Measurements from ENCODE around the gene PIGN.

DNA sequence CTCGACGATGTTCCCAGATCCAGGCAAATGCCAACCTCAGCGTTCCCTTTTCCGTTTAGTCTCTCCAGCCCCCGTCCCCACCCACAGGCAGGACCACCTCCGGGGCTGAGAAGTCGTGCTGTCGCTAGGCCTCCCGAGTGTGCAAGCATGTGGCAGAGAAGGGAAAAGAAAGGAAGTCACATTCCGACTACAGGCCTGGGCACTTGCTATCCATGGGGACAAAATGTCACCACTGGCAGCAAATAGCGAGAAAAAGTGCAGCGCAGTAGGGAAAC, 420 bp downstream of the PIGN start:
- TF ChIP-seq, protein P1, sequence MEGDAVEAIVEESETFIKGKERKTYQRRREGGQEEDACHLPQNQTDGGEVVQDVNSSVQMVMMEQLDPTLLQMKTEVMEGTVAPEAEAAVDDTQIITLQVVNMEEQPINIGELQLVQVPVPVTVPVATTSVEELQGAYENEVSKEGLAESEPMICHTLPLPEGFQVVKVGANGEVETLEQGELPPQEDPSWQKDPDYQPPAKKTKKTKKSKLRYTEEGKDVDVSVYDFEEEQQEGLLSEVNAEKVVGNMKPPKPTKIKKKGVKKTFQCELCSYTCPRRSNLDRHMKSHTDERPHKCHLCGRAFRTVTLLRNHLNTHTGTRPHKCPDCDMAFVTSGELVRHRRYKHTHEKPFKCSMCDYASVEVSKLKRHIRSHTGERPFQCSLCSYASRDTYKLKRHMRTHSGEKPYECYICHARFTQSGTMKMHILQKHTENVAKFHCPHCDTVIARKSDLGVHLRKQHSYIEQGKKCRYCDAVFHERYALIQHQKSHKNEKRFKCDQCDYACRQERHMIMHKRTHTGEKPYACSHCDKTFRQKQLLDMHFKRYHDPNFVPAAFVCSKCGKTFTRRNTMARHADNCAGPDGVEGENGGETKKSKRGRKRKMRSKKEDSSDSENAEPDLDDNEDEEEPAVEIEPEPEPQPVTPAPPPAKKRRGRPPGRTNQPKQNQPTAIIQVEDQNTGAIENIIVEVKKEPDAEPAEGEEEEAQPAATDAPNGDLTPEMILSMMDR (IDR thresholded peaks at IDR 0.05) = no peak
- no peak for TF ChIP-seq EP300 (IDR thresholded peaks at IDR 0.05)
